Measurements from ENCODE around the gene DYNLRB1. TPM values are rescaled to one million over a fixed set of nuclear protein-coding genes. Genes with fewer than 3 reads are reported as not detected.

The DYNLRB1 gene
- total and polyA plus RNA-seq, 2 donors (not counting 3 experiments of a cell fraction or from before 2014, with no cell fraction given) = 142 to 245 TPM

GRCh38 chr20:34569598-34569997 is 53.4 kb downstream of the DYNLRB1 start:
- Histone ChIP-seq H2AFZ (ENCODE audit: low read depth, low read length) (no peak overlapping the region), H3K9me1 (replicated peaks; ENCODE audit: control insufficient read depth, extremely low read depth, insufficient read depth, low read length) (no peaks in the 10 kb centered on the region), H3K27ac (ENCODE audit: insufficient read depth, low read depth, low read length) (no peak overlapping the region), H3K79me2 (ENCODE audit: control insufficient read depth, insufficient read depth, low read length) (no peaks in the 10 kb centered on the region), H3K9me3 (replicated peaks; ENCODE audit: control insufficient read depth, insufficient read depth, low read length) (no peaks in the 10 kb centered on the region), H3K4me2 (ENCODE audit: insufficient read depth, low read length) (no peak overlapping the region), H3K4me1 (ENCODE audit: control insufficient read depth, extremely low read depth, insufficient read depth, low read length) (peaks cover 11% of the 10 kb centered on the region), H3K4me3 (replicated peaks in 1 of 3; ENCODE audit: insufficient read depth in 1 of 3, low read depth in 1 of 3, low read length in 3 of 3) (no peak overlapping the region), H3K36me3 (ENCODE audit: control insufficient read depth in 2 of 2, extremely low read depth in 1 of 2, insufficient read depth in 2 of 2, low read length in 2 of 2) (no peaks in the 10 kb centered on the region), H4K20me1 (replicated peaks; ENCODE audit: control insufficient read depth, extremely low read depth, insufficient read depth, low read length) (no peaks in the 10 kb centered on the region), H3K9ac (replicated peaks; ENCODE audit: extremely low read depth, insufficient read depth, low read length) (no peak overlapping the region), H3K27me3 (ENCODE audit: control insufficient read depth in 2 of 2, insufficient read depth in 2 of 2, low read length in 2 of 2) (no peaks in the 10 kb centered on the region)
- no peak for DNase-seq (ENCODE audit: low read depth, low spot score)
- dilution Hi-C loops (cut with MboI; ENCODE audit: extremely low pct_ligation_motif_present, low sequenced_read_pairs) = no loop called here
- POLR2A ChIA-PET = no interaction called here
- FAIRE-seq = no peak
- no peak for TF ChIP-seq FOS (IDR thresholded peaks at IDR 0.05; ENCODE audit: borderline replicate concordance, insufficient read depth, low read length)
- TF ChIP-seq POLR2A (IDR thresholded peaks at IDR 0.05; ENCODE audit: low read depth, low read length) = no peak
- TF ChIP-seq CTCF (IDR thresholded peaks at IDR 0.05; ENCODE audit: extremely low read depth in 1 of 2, insufficient read depth in 1 of 2, low read depth in 1 of 2, low read length in 2 of 2) = no peak
- no peak for TF ChIP-seq JUN (IDR thresholded peaks at IDR 0.05; ENCODE audit: borderline replicate concordance, insufficient read depth, insufficient read length, low read depth)
- TF ChIP-seq GATA2 (IDR thresholded peaks at IDR 0.05; ENCODE audit: insufficient read depth, insufficient read length, low read depth, low read length) = no peak
- intact Hi-C loops (cut with micrococcal nuclease) = no loop called here
- CTCF ChIA-PET = interaction anchor here (1.4 kb wide), 1 partner anchor 201 kb away, joined by 5 read pairs; no protein-coding TSS in a partner anchor
- BruUV-seq (replicated peaks) = no TSS peak

- CTCF ChIA-PET = interaction anchor here (0.8 to 3.3 kb wide), 5 partner anchors 8 to 258 kb away, joined by 3 to 13 read pairs (median 4); partner anchors contain the start of gene MAP1LC3A
- Histone ChIP-seq H3K27ac (ENCODE audit: insufficient read depth, low read depth, low read length) (peak overlapping the region; percentile 27), H3K4me2 (ENCODE audit: insufficient read depth, low read length) (no peak overlapping the region), H3K4me1 (ENCODE audit: control insufficient read depth, extremely low read depth, insufficient read depth, low read length) (peaks cover 11% of the 10 kb centered on the region), H3K27me3 (ENCODE audit: control insufficient read depth in 2 of 2, insufficient read depth in 2 of 2, low read length in 2 of 2) (no peaks in the 10 kb centered on the region), H3K36me3 (ENCODE audit: control insufficient read depth in 2 of 2, extremely low read depth in 1 of 2, insufficient read depth in 2 of 2, low read length in 2 of 2) (no peaks in the 10 kb centered on the region), H3K9me3 (replicated peaks; ENCODE audit: control insufficient read depth, insufficient read depth, low read length) (no peaks in the 10 kb centered on the region), H3K79me2 (ENCODE audit: control insufficient read depth, insufficient read depth, low read length) (no peaks in the 10 kb centered on the region), H3K4me3 (replicated peaks in 1 of 3; ENCODE audit: insufficient read depth in 1 of 3, low read depth in 1 of 3, low read length in 3 of 3) (no peak overlapping the region), H2AFZ (ENCODE audit: low read depth, low read length) (peak overlapping the region; percentile 8), H4K20me1 (replicated peaks; ENCODE audit: control insufficient read depth, extremely low read depth, insufficient read depth, low read length) (no peaks in the 10 kb centered on the region), H3K9ac (replicated peaks; ENCODE audit: extremely low read depth, insufficient read depth, low read length) (no peak overlapping the region), H3K9me1 (replicated peaks; ENCODE audit: control insufficient read depth, extremely low read depth, insufficient read depth, low read length) (no peaks in the 10 kb centered on the region)
- intact Hi-C loops (cut with micrococcal nuclease) (no loop called here), dilution Hi-C loops (cut with MboI; ENCODE audit: extremely low pct_ligation_motif_present, low sequenced_read_pairs) (no loop called here)
- FAIRE-seq (peak; percentile 73), DNase-seq (ENCODE audit: low read depth, low spot score) (peak; percentile 74)
- TF ChIP-seq EZH2 (IDR thresholded peaks at IDR 0.05; ENCODE audit: borderline replicate concordance, low read depth, low read length, severe bottlenecking) = no peak
- TF ChIP-seq FOS (IDR thresholded peaks at IDR 0.05; ENCODE audit: borderline replicate concordance, insufficient read depth, low read length) = peak; percentile 20
- no TSS peak for BruUV-seq (replicated peaks)
- POLR2A ChIA-PET = no interaction called here
Observed at GRCh38 chr20:34570859-34571306, 54.7 kb downstream of the DYNLRB1 start.
